H1 (cell line): ENCODE data around the gene NR3C1. TPM values are rescaled to one million over a fixed set of nuclear protein-coding genes. Genes with fewer than 3 reads are reported as not detected.

ENCODE experiments used
- CTCF ChIA-PET: fragments of 300-600 bp; sonication (Branson Sonifier 250); formaldehyde crosslinking; loops from one replicate; lab custom pipeline; 2021; ENCODE audit not compliant: partially characterized antibody; lab: Charles Lee
- POLR2A ChIA-PET: fragments of 300-600 bp; sonication (Branson Sonifier 250); formaldehyde crosslinking; loops from one replicate; lab custom pipeline; 2021; ENCODE audit warnings: inconsistent platforms; ENCODE audit not compliant: partially characterized antibody; lab: Charles Lee
- DNase-seq, 2 experiments: peaks; one replicate each; pipeline versions ENCODE4 v3.0.0 to v3.0.0-alpha.2; 2010 to 2022; ENCODE audit warnings: low spot score in 2 of 2, low read depth in 1 of 2, mixed read lengths in 1 of 2
- FAIRE-seq: peaks from 2 replicates; lab custom pipeline; 2011; peaks lifted over from hg19 to GRCh38; lab: Jason Lieb, UNC
- H2AFZ ChIP-seq: 2 replicates; pipeline ENCODE4 v1.8.1; 2012; ENCODE audit warnings: low read length, inconsistent platforms
- H2AK5ac ChIP-seq: 2 replicates; pipeline ENCODE4 v1.6.1; 2013; ENCODE audit warnings: low read depth, low read length
- H2BK120ac ChIP-seq: replicated peaks from 2 replicates; pipeline ENCODE3; 2013; ENCODE audit warnings: low read depth, low read length, inconsistent platforms
- H2BK12ac ChIP-seq: 2 replicates; pipeline ENCODE4 v1.6.1; 2013; ENCODE audit warnings: low read depth, low read length
- H2BK15ac ChIP-seq: 2 replicates; pipeline ENCODE4 v1.6.1; 2013; ENCODE audit warnings: low read length
- H2BK20ac ChIP-seq: 2 replicates; pipeline ENCODE4 v1.6.1; 2013; ENCODE audit warnings: low read length
- H2BK5ac ChIP-seq: 2 replicates; pipeline ENCODE4 v1.6.1; 2013; ENCODE audit warnings: low read depth, low read length
- H3K14ac ChIP-seq: 2 replicates; pipeline ENCODE4 v1.6.1; 2013; ENCODE audit warnings: inconsistent platforms; ENCODE audit not compliant: insufficient read length
- H3K18ac ChIP-seq: 2 replicates; pipeline ENCODE4 v1.6.1; 2013; ENCODE audit warnings: low read length; ENCODE audit errors: extremely low read depth
- H3K23ac ChIP-seq: 2 replicates; pipeline ENCODE4 v1.6.1; 2013; ENCODE audit warnings: inconsistent platforms; ENCODE audit not compliant: insufficient read length
- H3K23me2 ChIP-seq: 2 replicates; pipeline ENCODE4 v1.6.1; 2013; ENCODE audit warnings: low read depth, low read length
- H3K27ac ChIP-seq: 2 replicates; pipeline ENCODE4 v1.6.1; 2011; ENCODE audit warnings: low read depth, low read length, inconsistent platforms
- H3K27me3 ChIP-seq, 4 experiments: replicated peaks in 1 of 4; 1 replicate in 1 of 4; 2 replicates in 3 of 4; pipeline versions ENCODE4 v1.6.1 to v1.8.1; 2011 to 2013; ENCODE audit warnings: low read length in 3 of 4, mild to moderate bottlenecking in 3 of 4, inconsistent platforms in 2 of 4, mixed read lengths in 2 of 4, moderate library complexity in 1 of 4; ENCODE audit not compliant: control insufficient read depth in 3 of 4, insufficient read depth in 3 of 4; ENCODE audit errors: extremely low read depth in 1 of 4
- H3K36me3 ChIP-seq, 4 experiments: 2 replicates each; pipeline versions ENCODE4 v1.6.1 to v1.8.1; 2011 to 2013; ENCODE audit warnings: mild to moderate bottlenecking in 4 of 4, low read length in 3 of 4, moderate library complexity in 2 of 4, control low read depth in 1 of 4, inconsistent platforms in 1 of 4; ENCODE audit not compliant: insufficient read depth in 4 of 4, control insufficient read depth in 2 of 4
- H3K4ac ChIP-seq: replicated peaks from 2 replicates; pipeline ENCODE3; 2013; ENCODE audit warnings: low read length, low read depth, mixed read lengths, inconsistent platforms; ENCODE audit not compliant: insufficient read length
- H3K4me1 ChIP-seq, 4 experiments: replicated peaks in 1 of 4; 1 replicate in 1 of 4; 2 replicates in 3 of 4; pipeline versions ENCODE4 v1.6.1 to v1.8.1; 2011 to 2013; ENCODE audit warnings: low read length in 3 of 4, inconsistent platforms in 2 of 4, mixed read lengths in 1 of 4; ENCODE audit not compliant: insufficient read depth in 4 of 4, control insufficient read depth in 3 of 4
- H3K4me2 ChIP-seq, 2 experiments: 2 replicates each; pipeline versions ENCODE4 v1.6.1 to v1.8.1; 2011 to 2013; ENCODE audit warnings: low read depth in 2 of 2, low read length in 2 of 2, control low read depth in 1 of 2, inconsistent platforms in 1 of 2, mild to moderate bottlenecking in 1 of 2; ENCODE audit not compliant: insufficient read depth in 1 of 2
- H3K4me3 ChIP-seq, 4 experiments: fragments of 200-600, 300-600 bp in 1 of 4; sonication (generic), shearing (Covaris generic), sonication (Bioruptor Twin) in 1 of 4; 2 replicates each; pipeline versions ENCODE4 v1.5.1 to v1.8.1; 2011 to 2016; ENCODE audit warnings: low read length in 4 of 4, low read depth in 3 of 4, control low read depth in 2 of 4, inconsistent platforms in 2 of 4, mild to moderate bottlenecking in 2 of 4, mixed read lengths in 1 of 4, moderate library complexity in 1 of 4; ENCODE audit not compliant: insufficient read depth in 2 of 4; ENCODE audit errors: extremely low read depth in 1 of 4
- H3K56ac ChIP-seq: replicated peaks from 2 replicates; pipeline ENCODE3; 2013; ENCODE audit warnings: low read depth, mild to moderate bottlenecking, mixed read lengths, low read length, inconsistent platforms; ENCODE audit not compliant: insufficient read length
- H3K79me1 ChIP-seq: 2 replicates; pipeline ENCODE4 v1.6.1; 2013; ENCODE audit warnings: low read depth, low read length, control low read depth
- H3K79me2 ChIP-seq, 2 experiments: 2 replicates each; pipeline versions ENCODE4 v1.6.1 to v1.8.1; 2012 to 2013; ENCODE audit warnings: low read length in 2 of 2, mild to moderate bottlenecking in 2 of 2, inconsistent platforms in 1 of 2; ENCODE audit not compliant: insufficient read depth in 2 of 2, control insufficient read depth in 1 of 2
- H3K9ac ChIP-seq, 4 experiments: replicated peaks in 1 of 4; 1 replicate in 1 of 4; 2 replicates in 3 of 4; pipeline versions ENCODE4 v1.6.1 to v1.8.1; 2011 to 2013; ENCODE audit warnings: low read depth in 3 of 4, low read length in 3 of 4, control low read depth in 2 of 4, mild to moderate bottlenecking in 2 of 4, moderate library complexity in 2 of 4, inconsistent platforms in 1 of 4; ENCODE audit errors: extremely low read depth in 1 of 4
- H3K9me3 ChIP-seq, 2 experiments: 2 replicates each; pipeline versions ENCODE4 v1.6.1 to v1.8.1; 2012 to 2013; ENCODE audit warnings: mild to moderate bottlenecking in 2 of 2, moderate library complexity in 2 of 2, control low read depth in 1 of 2, inconsistent platforms in 1 of 2, low read depth in 1 of 2, low read length in 1 of 2, mixed read lengths in 1 of 2; ENCODE audit not compliant: insufficient read depth in 2 of 2
- H4K20me1 ChIP-seq, 2 experiments: replicated peaks in 1 of 2; 2 replicates each; pipeline versions ENCODE3 to v1.8.1; 2011 to 2013; ENCODE audit warnings: inconsistent platforms in 2 of 2, low read length in 2 of 2, mild to moderate bottlenecking in 1 of 2; ENCODE audit not compliant: insufficient read depth in 2 of 2, control insufficient read depth in 1 of 2
- H4K5ac ChIP-seq: 2 replicates; pipeline ENCODE4 v1.6.1; 2013; ENCODE audit warnings: low read length, low read depth, mixed read lengths, inconsistent platforms; ENCODE audit not compliant: insufficient read length
- H4K8ac ChIP-seq: 2 replicates; pipeline ENCODE4 v1.8.0; 2013; ENCODE audit warnings: mild to moderate bottlenecking, moderate library complexity, low read length, inconsistent platforms; ENCODE audit not compliant: insufficient read depth; ENCODE audit errors: extremely low read depth
- H4K91ac ChIP-seq: replicated peaks from 2 replicates; pipeline ENCODE3; 2013; ENCODE audit warnings: low read length, mixed read lengths, inconsistent platforms; ENCODE audit not compliant: insufficient read length
- CBX8 ChIP-seq: fragments of 300-800, 300-1000 bp; sonication (generic); IDR thresholded peaks from 2 replicates; pipeline ENCODE4 v1.7.1; 2016; ENCODE audit warnings: low read depth, low read length, borderline replicate concordance
- HDAC6 ChIP-seq: IDR thresholded peaks from one replicate; pipeline ENCODE4 v1.7.1; 2012; ENCODE audit warnings: low read depth, mild to moderate bottlenecking, inconsistent platforms, low read length, moderate library complexity
- SP4 ChIP-seq: IDR thresholded peaks from 2 replicates; pipeline ENCODE4 v1.6.1; 2012; ENCODE audit warnings: low read length, inconsistent platforms
- YY1 ChIP-seq: IDR thresholded peaks from 2 replicates; pipeline ENCODE4 v1.6.1; 2011; ENCODE audit warnings: low read depth, mild to moderate bottlenecking, low read length
- WGBS, 2 experiments: shearing (Covaris generic) in 1 of 2; methylation state at CpG; one replicate each; pipeline versions ENCODE4 v1.1.6 to v1.1.7; 2013 to 2015; ENCODE audit warnings: low lambda C conversion rate in 2 of 2, mixed read lengths in 2 of 2, inconsistent platforms in 1 of 2, low coverage in 1 of 2, missing lambda C conversion rate in 1 of 2; ENCODE audit not compliant: insufficient replicate concordance in 2 of 2, insufficient coverage in 1 of 2, insufficient read length in 1 of 2; ENCODE audit errors: extremely low coverage in 1 of 2, missing lambda C conversion rate in 1 of 2; 5-methylcytosine and 5-hydroxymethylcytosine counted together
- polyA plus RNA-seq, 7 experiments: library from polyadenylated mRNA; depleted of rRNA in 3 of 7; stranded (reverse) in 5 of 7; unstranded in 2 of 7; fragments of >200 nt in 5 of 7; fragments of 200-250 nt in 2 of 7; gene quantifications; 1 replicate in 5 of 7; 2 replicates in 1 of 7; 4 replicates in 1 of 7; pipeline versions ENCODE4 v1.2.1 to v1.2.3, GENCODE V29; 2011 to 2013; ENCODE audit warnings: missing spikeins in 2 of 7, mixed read lengths in 2 of 7
- total RNA-seq: library from RNA; stranded (reverse); fragmentation: NEBNext Ultra II Directional; extraction: Animal tissue kit (Norgen Biotek cat#: 25700); gene quantifications from 2 replicates; pipeline ENCODE4 v1.2.1, GENCODE V29; 2021
- TF ChIP-seq, protein P1 (sequence below): IDR thresholded peaks from 2 replicates; pipeline ENCODE4 v1.6.1; 2012; ENCODE audit warnings: low read length, inconsistent platforms

NR3C1 gene
- total and polyA plus RNA-seq, 2 of the 8 experiments (the other 6 are each of a cell fraction or from before 2014, with no cell fraction given): 1.7 to 5.4 TPM

DNA sequence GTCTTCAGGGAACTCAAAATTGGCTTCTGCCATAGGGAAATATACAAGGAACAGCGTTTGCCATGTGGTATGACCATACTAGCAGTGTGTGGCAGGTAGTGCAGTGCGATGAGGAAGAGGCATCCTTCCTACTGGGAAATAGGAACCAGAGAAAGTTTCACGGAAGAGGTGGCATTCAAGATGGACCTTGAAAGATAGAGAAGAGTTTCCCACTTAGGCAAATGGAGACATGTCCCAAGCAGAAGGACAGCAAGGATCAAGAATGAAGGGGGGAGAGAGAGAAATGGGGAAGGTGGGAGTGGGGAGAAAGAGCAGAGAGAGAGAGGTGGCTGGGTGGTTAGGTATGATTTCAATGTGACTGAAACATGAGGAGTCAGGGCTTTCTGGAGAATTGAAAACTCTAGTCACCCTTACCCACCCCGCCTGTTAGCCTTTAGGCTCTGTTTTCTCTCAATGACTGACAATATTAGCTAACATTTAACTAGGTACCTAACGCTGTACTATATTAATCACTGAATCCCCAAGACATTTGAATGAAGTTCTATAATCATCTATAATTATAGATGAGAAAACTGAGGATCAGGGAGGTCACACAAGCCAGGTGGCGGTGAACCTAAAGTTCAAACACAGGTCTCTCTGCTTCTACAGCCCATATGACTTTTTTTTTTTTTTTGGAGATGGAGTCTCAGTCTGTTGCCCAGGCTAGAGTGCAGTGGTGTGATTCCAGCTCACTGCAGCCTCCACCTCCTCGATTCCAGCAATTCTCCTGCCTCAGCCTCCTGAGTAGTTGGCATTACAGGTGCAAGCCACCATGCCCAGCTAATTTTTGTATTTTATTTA lies 171.3 kb downstream of the NR3C1 start:
- TF ChIP-seq HDAC6 (no peak), SP4 (no peak), YY1 (no peak), CBX8 (no peak)
- TF ChIP-seq, protein P1, sequence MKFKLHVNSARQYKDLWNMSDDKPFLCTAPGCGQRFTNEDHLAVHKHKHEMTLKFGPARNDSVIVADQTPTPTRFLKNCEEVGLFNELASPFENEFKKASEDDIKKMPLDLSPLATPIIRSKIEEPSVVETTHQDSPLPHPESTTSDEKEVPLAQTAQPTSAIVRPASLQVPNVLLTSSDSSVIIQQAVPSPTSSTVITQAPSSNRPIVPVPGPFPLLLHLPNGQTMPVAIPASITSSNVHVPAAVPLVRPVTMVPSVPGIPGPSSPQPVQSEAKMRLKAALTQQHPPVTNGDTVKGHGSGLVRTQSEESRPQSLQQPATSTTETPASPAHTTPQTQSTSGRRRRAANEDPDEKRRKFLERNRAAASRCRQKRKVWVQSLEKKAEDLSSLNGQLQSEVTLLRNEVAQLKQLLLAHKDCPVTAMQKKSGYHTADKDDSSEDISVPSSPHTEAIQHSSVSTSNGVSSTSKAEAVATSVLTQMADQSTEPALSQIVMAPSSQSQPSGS: no peak
- Histone ChIP-seq H3K23me2 (no peaks in the 10 kb centered on the region), H3K36me3 (no peaks in the 10 kb centered on the region), H3K56ac (no peak overlapping the region), H4K91ac (no peak overlapping the region), H2AK5ac (no peak overlapping the region), H4K5ac (no peak overlapping the region), H3K18ac (no peak overlapping the region), H2BK5ac (no peak overlapping the region), H3K9ac (no peak overlapping the region), H3K9me3 (no peaks in the 10 kb centered on the region), H3K79me1 (no peaks in the 10 kb centered on the region), H3K27ac (no peak overlapping the region), H2BK20ac (no peak overlapping the region), H2AFZ (no peak overlapping the region), H3K4me1 (peaks cover 0 to 7% (median 3%) of the 10 kb centered on the region in 4 experiments; a peak in 4 of 7 replicates), H3K14ac (no peak overlapping the region), H3K4me2 (no peak overlapping the region), H4K8ac (no peak overlapping the region), H3K4me3 (no peak overlapping the region), H2BK120ac (no peak overlapping the region), H3K79me2 (no peaks in the 10 kb centered on the region), H2BK12ac (no peak overlapping the region), H3K27me3 (no peaks in the 10 kb centered on the region), H3K23ac (no peak overlapping the region), H3K4ac (no peak overlapping the region), H2BK15ac (0 out of 2 replicates have a peak overlapping the region, but pooled peaks have one; percentile 10), H4K20me1 (no peaks in the 10 kb centered on the region)
- FAIRE-seq (no peak), DNase-seq (no peak)
- 93% methylated on average over 7 of the region's 7 CpGs; no CpG with 5 or more reads in 1 of the 2 experiments for WGBS, 2 experiments
- POLR2A ChIA-PET: no interaction called here
- CTCF ChIA-PET: interaction anchor here (0.6 to 1.7 kb wide), 3 partner anchors 24 to 1027 kb away, joined by 3 to 6 read pairs (median 4); no protein-coding TSS in a partner anchor
